ENCODE measurements around the gene ZNF594. TPM values are rescaled to one million over a fixed set of nuclear protein-coding genes. Genes with fewer than 3 reads are reported as not detected.

The ZNF594 gene
- 7.8 and 8.3 TPM in 2 replicates for total RNA-seq

GRCh38 chr17:5191541-5192417, at the start of gene ZNF594:
Gene ZNF594 (minus strand): TSS chr17:5191868. CDS start chr17:5184256, 7,612 bp downstream.

DNA sequence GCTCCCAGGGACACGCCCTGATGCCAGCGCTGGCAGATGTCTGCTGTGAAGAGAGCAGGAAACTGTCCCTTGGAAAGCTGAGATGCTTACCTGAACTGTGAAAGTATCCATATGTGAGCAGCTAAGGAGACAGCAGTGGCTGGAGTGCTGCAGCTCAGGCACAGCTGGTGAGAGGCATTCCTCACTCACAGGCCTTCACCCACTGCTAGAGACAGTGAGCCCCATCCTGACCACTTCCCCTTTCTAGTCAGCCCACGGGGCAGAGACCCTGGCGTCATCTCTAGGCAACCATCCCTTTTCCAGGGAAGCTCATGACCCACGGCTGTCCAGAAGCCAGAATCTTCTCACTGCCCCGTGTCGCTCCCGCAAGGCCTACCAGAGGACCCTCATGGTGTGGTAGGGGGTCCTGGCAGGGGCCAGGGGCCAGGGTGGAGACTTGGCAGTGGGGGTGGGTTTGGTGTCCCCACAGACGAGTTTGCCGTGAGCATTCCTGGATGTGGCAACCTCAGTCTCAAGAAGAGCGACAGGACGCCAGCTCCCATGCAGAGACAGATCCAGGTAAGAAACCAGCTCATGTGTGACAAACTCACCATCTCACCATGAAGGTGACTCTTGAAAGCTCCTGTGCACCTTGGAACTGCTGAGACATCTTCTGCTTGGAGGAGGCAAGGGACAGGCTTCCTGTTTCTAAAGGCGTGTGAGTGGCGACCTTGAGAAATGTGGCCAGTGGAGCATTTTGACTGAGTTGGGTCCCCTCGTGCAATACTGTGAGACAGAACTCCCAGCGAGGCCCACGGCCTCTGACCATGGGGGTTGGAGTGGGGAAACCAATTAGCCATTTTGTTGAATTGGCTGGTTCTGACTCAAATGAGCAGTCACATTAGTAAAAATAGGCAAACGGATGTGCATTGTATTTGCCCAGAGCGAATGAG, 43.2 kb upstream of the ZNF594 start, which contains the start of gene SCIMP:
SCIMP (minus strand) TSS at position 216 of the 932 bp plus-strand sequence; CDS start at position 111, 105 bp downstream.

Other genes starting within 250 kb of the ZNF594 start
- gene PFN1, start 243.3 kb downstream of the ZNF594 start, total RNA-seq = 673 and 683 TPM in 2 replicates
- gene ENO3, start 240.7 kb downstream of the ZNF594 start, total RNA-seq = 4.9 and 5.0 TPM in 2 replicates
- 45.8 and 52.9 TPM in 2 replicates for gene SPAG7, start 224.1 kb downstream of the ZNF594 start, total RNA-seq
- 7.1 and 13.0 TPM in 2 replicates for gene CAMTA2, start 204.2 kb downstream of the ZNF594 start, total RNA-seq
- 0.18 TPM in 1 of 2 replicates, not detected in the other for gene INCA1, start 194.3 kb downstream of the ZNF594 start, total RNA-seq
- 43.9 and 82.4 TPM in 2 replicates for gene KIF1C, start 193.9 kb downstream of the ZNF594 start, total RNA-seq
- gene SLC52A1, start 156.4 kb downstream of the ZNF594 start, total RNA-seq = under 0.01 TPM in 1 of 2 replicates, not detected in the other
- gene ZFP3, start 113.4 kb downstream of the ZNF594 start, total RNA-seq = 1.2 TPM in 2 replicates
- 4.1 and 5.3 TPM in 2 replicates for gene ZNF232, start 80.0 kb downstream of the ZNF594 start, total RNA-seq
- gene USP6, start 75.8 kb downstream of the ZNF594 start, total RNA-seq = under 0.01 and 0.05 TPM in 2 replicates
- gene SCIMP, start 43.0 kb upstream of the ZNF594 start, total RNA-seq = not detected in 2 replicates
- gene RABEP1, start 90.4 kb upstream of the ZNF594 start, total RNA-seq = 55.2 and 70.9 TPM in 2 replicates
- 57.3 and 95.8 TPM in 2 replicates for gene NUP88, start 227.8 kb upstream of the ZNF594 start, total RNA-seq
- gene RPAIN, start 228.3 kb upstream of the ZNF594 start, total RNA-seq = 36.9 and 60.0 TPM in 2 replicates
- 144 and 189 TPM in 2 replicates for gene C1QBP, start 247.3 kb upstream of the ZNF594 start, total RNA-seq

Measured in smooth muscle cell of the umbilical artery (primary cell).